Activated T-cell treated with anti-CD3 and anti-CD28 coated beads, Interleukin-2, amount 50 U/mL, for 4 hours (primary cell): ENCODE results near the gene PKNOX1. TPM values are rescaled to one million over a fixed set of nuclear protein-coding genes. Genes with fewer than 3 reads are reported as not detected.
A peak's percentile ranks its signal among the peaks of the same experiment; 100 is the strongest.
"Not testable (repeated sequence)": the region's sequence is repeated elsewhere in the genome, so short reads cannot be mapped to it uniquely, and the experiment has no call there.

ENCODE experiments used
- ATAC-seq, 2 donors: fragments of 200-7000 bp; cut with Tn5 transposase; one replicate each; pipeline ENCODE4 v1.10.0; 2021
- DNase-seq: peaks from one replicate; pipeline ENCODE4 v3.0.0-alpha.2; 2020
- H3K27me3 Mint-ChIP-seq: one replicate; pipeline ENCODE4 v1.8.0; 2021; ENCODE audit warnings: low read depth, mixed read lengths
- H3K36me3 Mint-ChIP-seq: one replicate; pipeline ENCODE4 v1.8.0; 2022; ENCODE audit warnings: mixed read lengths; ENCODE audit not compliant: insufficient read depth
- H3K4me1 Mint-ChIP-seq: one replicate; pipeline ENCODE4 v1.8.0; 2021; ENCODE audit warnings: low read depth, mixed read lengths
- H3K4me3 Mint-ChIP-seq: one replicate; pipeline ENCODE4 v1.8.0; 2021; ENCODE audit warnings: mild to moderate bottlenecking, moderate library complexity, mixed read lengths
- H3K9me3 Mint-ChIP-seq: one replicate; pipeline ENCODE4 v1.8.0; 2021; ENCODE audit warnings: mixed read lengths
- total RNA-seq, 3 donors: library from RNA; stranded (reverse); gene quantifications; one replicate each; pipeline ENCODE4 v1.2.1, GENCODE V29; 2021

PKNOX1 gene
- total RNA-seq, 3 donors from 2014 or later = 17.5 to 20.7 (median 19.9) TPM

DNA sequence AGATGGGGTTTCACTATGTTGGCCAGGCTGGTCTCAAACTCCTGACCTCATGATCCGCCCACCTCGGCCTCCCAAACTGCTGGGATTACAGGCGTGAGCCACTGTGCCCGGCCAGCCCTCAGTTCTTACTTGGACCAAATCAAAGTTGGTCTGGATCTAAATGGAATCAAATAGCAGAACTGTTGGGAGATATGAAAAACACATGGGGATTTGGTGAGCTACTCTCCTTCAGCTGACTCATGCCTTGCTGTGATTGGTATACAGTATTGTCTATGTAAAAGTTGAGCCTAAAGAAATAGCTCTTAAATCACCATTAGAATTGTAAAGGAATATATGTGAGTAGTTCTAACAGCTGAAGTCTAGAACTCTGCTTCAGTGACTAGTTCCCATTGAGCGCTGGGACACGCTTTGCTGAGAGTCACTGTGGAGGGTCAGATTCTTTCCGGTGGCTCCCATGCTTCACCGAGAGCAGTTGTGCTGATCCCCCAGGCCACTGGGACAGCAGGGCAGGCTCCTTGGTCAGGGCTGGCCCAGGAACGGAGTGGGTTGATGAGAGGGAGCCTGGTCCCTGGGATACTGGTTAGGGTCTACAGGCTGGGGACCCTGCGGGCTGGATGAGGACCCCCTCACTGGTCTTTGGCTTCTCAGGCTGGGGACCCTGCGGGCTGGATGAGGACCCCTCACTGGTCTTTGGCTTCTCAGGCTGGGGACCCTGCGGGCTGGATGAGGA lies 14.0 kb downstream of the PKNOX1 start:
- Mint-ChIP-seq H3K4me1 (peaks cover 14% of the 10 kb centered on the region), H3K36me3 (no peaks in the 10 kb centered on the region), H3K4me3 (no peak overlapping the region), H3K9me3 (no peaks in the 10 kb centered on the region), H3K27me3 (no peaks in the 10 kb centered on the region)
- DNase-seq (no peak), ATAC-seq (no peak)

DNA sequence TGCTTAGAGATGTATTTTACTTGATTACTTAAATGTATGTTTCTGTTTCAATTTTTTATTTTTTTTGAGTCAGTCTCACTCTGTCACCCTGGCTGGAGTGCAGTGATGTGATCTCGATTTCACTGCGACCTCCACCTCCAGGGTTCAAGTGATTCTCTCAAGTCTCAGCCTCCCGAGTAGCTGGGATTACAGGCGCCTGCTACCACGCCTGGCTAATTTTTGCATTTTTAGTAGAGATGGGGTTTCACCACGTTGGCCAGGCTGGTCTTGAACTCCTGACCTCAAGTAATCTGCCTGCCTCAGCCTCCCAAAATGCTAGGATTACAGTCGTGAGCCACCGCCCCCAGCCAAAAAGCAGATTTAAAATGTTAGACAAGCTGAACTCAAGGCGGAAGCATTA lies 15.0 kb downstream of the PKNOX1 start:
- H3K36me3 Mint-ChIP-seq, H3K27me3 Mint-ChIP-seq: not testable (repeated sequence)

DNA sequence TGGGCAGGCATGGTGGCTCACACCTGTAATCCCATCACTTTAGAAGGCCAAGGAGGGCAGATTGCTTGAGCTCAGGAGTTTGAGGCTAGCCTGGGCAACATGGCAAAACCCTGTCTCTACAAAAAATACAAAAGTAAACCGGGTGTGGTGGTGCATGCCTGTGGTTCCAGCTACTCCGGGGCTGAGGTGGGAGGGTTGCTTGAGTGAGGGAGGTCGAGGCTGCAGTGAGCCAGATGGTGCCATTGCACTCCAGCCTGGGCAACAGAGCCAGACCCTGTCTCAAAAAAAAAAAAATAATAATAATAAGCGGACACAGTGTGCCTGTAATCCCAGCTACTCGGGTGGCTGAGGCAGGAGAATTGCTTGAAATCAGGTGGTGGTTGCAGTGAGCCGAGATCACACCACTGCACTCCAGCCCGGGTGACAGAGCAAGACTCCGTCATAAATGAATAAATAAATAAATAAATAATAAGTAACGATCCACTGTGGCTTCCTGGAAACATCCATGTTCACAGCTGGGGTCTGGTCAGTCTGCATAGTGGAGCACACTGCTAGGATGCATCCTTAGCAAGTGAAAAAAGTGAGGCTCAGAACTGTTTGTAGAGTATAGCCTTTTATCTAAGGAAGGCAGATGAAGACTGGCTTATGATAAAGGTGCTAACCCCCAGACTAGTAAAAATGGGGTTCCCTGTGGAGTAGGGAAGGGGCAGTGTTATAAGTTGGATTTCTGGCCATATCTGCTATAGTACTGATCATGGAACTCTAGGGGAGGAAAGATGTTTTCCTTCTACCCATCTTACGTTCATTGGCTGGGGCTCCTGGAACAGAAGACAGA lies 15.7 kb downstream of the PKNOX1 start:
- no peaks in the 10 kb centered on the region for H3K36me3 Mint-ChIP-seq
- no peak for DNase-seq
- H3K9me3 Mint-ChIP-seq = no peaks in the 10 kb centered on the region
- H3K4me1 Mint-ChIP-seq = peaks cover 14% of the 10 kb centered on the region
- H3K4me3 Mint-ChIP-seq = no peak overlapping the region
- no peak for ATAC-seq
- H3K27me3 Mint-ChIP-seq = no peaks in the 10 kb centered on the region

More for the DNA sequence above, 15.0 kb downstream of the PKNOX1 start:
- not testable (repeated sequence) for H3K9me3 Mint-ChIP-seq, H3K4me3 Mint-ChIP-seq, DNase-seq, ATAC-seq
- H3K4me1 Mint-ChIP-seq = peaks cover 14% of the 10 kb centered on the region

- H3K9me3 Mint-ChIP-seq = no peaks in the 10 kb centered on the region
- ATAC-seq = no peak
- peaks cover 10% of the 10 kb centered on the region for H3K4me1 Mint-ChIP-seq
- no peaks in the 10 kb centered on the region for H3K27me3 Mint-ChIP-seq
- no peak for DNase-seq
- H3K36me3 Mint-ChIP-seq = peaks cover under 1% of the 10 kb centered on the region
- H3K4me3 Mint-ChIP-seq = no peak overlapping the region
Observed at GRCh38 chr21:42991992-42992740, 17.8 kb downstream of the PKNOX1 start.

- no peak for ATAC-seq
- H3K9me3 Mint-ChIP-seq = no peaks in the 10 kb centered on the region
- DNase-seq = no peak
- peaks cover 10% of the 10 kb centered on the region for H3K4me1 Mint-ChIP-seq
- peaks cover 9% of the 10 kb centered on the region for H3K36me3 Mint-ChIP-seq
- H3K4me3 Mint-ChIP-seq = no peak overlapping the region
- no peaks in the 10 kb centered on the region for H3K27me3 Mint-ChIP-seq
Observed at GRCh38 chr21:42993051-42993712, 18.8 kb downstream of the PKNOX1 start.

DNA sequence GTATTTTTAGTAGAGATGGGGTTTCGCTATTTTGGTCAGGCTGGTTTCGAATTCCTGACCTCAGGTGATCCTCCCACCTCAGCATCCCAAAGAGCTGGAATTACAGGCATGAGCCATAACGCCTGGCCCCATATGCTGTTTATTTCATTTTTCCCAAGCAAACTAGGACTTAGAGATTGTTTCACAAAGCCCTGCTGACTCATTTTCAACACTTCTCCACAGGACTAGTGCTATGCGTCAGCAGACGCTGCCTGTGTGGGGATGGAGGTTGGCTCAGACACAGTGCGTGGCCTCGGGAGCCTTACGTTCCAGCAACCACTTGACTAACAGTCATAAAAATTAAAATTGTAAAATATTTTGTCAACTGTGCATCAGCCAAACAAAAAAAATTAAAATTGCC lies 22.7 kb downstream of the PKNOX1 start:
- Mint-ChIP-seq H3K9me3 (peaks cover 7% of the 10 kb centered on the region), H3K4me1 (no peaks in the 10 kb centered on the region), H3K4me3 (no peak overlapping the region), H3K27me3 (no peaks in the 10 kb centered on the region), H3K36me3 (peaks cover 19% of the 10 kb centered on the region)
- no peak for DNase-seq
- peak in 1 of 2 donors; percentile 32 for ATAC-seq

DNA sequence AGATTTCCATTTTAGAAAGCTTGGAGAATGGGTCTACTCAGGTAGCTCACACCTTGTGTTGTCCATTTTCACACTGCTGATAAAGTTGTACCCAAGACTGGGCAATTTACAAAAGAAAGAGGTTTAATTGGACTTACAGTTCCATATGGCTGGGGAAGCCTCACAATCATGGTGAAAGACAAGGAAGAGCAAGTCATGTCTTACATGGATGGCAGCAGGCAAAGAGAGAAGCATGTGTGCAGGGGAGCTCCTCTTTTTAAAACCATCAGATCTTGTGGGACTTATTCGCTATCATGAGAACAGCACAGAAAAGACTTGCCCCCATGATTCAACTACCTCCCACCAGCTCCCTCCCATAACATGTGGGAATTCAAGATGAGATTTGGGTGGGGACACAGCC lies 23.6 kb downstream of the PKNOX1 start:
- H3K9me3 Mint-ChIP-seq, H3K4me1 Mint-ChIP-seq: not testable (repeated sequence)

GRCh38 chr21:42999152-42999551 lies 24.8 kb downstream of the PKNOX1 start:
- H3K4me1 Mint-ChIP-seq, DNase-seq, H3K4me3 Mint-ChIP-seq, ATAC-seq, H3K27me3 Mint-ChIP-seq, H3K9me3 Mint-ChIP-seq: not testable (repeated sequence)
- peaks cover 20% of the 10 kb centered on the region for H3K36me3 Mint-ChIP-seq

More for the DNA sequence above, 23.6 kb downstream of the PKNOX1 start:
- not testable (repeated sequence) for H3K27me3 Mint-ChIP-seq, DNase-seq, ATAC-seq, H3K4me3 Mint-ChIP-seq
- peaks cover 19% of the 10 kb centered on the region for H3K36me3 Mint-ChIP-seq

DNA sequence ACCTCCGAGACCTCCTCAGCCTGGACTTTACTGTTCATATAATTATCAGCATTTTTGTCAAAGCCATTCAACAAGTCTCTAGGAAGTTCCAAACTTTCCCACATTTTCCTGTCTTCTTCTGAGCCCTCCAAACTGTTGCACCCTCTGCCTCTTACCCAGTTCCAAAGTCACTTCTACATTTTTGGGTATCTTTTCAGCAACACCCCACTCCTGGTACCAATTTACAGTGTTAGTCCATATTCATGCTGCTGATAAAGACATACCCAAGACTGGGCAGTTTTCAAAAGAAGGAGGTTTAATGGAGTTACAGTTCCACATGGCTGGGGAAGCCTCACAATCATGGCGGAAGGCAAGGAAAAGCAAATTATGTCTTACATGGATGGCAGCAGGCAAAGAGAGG lies 25.7 kb downstream of the PKNOX1 start:
- peaks cover 25% of the 10 kb centered on the region for H3K36me3 Mint-ChIP-seq
- DNase-seq, H3K4me3 Mint-ChIP-seq, H3K27me3 Mint-ChIP-seq, H3K9me3 Mint-ChIP-seq, ATAC-seq, H3K4me1 Mint-ChIP-seq: not testable (repeated sequence)

DNA sequence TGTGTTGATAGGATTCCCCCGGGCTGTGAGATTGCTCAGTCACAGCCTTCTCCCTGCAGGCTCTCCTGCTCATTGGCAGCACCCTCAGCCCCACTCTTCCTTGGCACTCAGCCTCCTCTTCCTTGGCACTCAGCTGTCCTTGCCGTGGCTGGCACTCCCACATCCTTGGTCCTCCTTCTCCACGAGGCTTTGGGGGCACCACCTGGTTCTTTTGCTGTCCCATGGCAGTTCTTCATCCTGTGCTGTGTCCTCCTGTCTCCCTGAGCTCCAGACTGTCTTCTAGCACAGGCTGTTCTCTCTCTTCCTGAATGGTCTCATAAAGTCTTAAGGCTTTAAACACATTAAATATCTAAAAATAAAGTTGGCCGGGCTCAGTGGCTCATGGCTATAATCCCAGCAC lies 27.0 kb downstream of the PKNOX1 start:
- DNase-seq = no peak

GRCh38 chr21:43004926-43005325 lies 30.6 kb downstream of the PKNOX1 start:
- Mint-ChIP-seq H3K4me1 (no peaks in the 10 kb centered on the region), H3K9me3 (peaks cover 4% of the 10 kb centered on the region), H3K4me3 (no peak overlapping the region), H3K27me3 (no peaks in the 10 kb centered on the region), H3K36me3 (peaks cover 35% of the 10 kb centered on the region)
- DNase-seq = no peak
- ATAC-seq = no peak

More for the DNA sequence above, 27.0 kb downstream of the PKNOX1 start:
- ATAC-seq = no peak
- Mint-ChIP-seq H3K36me3 (peaks cover 33% of the 10 kb centered on the region), H3K27me3 (no peaks in the 10 kb centered on the region), H3K4me3 (no peak overlapping the region), H3K9me3 (peaks cover 7% of the 10 kb centered on the region), H3K4me1 (no peaks in the 10 kb centered on the region)

DNA sequence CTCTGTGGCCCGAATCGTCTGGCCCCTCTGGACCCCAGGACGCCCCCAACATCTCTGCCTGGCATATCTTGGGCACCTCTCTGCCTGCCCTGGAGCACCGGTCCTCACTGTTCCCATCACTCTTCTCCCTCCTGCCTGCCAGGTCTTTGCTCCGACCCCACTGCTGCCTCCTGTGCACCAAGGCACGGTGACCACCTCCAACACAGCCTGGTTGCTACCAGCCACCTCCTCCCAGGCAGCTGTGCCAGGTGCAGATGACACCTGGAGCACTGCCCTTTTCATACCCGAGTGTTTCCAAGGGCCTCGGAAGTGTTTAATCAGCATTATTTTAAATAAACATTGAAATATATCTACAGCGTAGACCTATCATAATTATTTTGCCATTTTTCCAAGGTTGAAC lies 31.3 kb downstream of the PKNOX1 start:
- no peak for DNase-seq
- Mint-ChIP-seq H3K9me3 (no peaks in the 10 kb centered on the region), H3K4me3 (no peak overlapping the region), H3K36me3 (peaks cover 32% of the 10 kb centered on the region), H3K27me3 (no peaks in the 10 kb centered on the region), H3K4me1 (no peaks in the 10 kb centered on the region)
- no peak for ATAC-seq

DNA sequence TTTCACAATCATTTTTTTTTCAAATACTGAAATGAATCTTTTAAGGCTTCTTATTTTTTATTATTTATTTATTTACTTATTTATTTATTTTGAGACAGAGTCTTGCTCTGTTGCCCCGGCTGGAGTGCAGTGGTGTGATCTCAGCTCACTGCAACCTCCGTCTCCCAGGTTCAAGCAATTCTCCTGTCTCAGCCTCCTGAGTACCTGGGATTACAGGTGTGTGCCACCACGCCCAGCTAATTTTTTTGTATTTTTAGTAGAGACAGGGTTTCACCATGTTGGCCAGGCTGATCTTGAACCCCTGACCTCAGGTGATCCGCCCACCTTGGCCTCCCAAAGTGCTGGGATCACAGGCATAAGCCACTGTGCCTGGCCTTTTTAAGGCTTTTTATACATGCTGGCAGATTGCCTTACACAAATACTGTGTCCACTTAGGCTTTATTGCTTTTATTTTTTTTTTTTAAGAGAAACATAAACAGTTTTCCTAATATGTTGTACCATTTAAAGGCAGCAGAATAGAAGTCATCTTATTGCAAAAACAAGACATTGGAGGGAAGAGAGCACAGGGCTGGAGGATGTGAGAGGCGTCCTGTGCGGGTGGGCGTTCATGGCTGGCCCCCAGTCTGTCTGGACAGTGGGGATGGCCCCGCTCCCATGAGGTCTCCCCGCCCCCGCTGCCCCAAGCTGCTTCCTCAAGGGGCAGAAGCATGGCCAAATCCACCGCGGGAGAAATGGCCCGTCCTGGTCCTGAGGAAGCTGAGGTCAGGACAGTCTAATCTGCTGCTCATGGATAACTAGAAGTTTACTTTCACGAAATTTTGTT lies 31.9 kb downstream of the PKNOX1 start:
- not testable (repeated sequence) for H3K27me3 Mint-ChIP-seq, ATAC-seq

More for the DNA sequence above, 31.9 kb downstream of the PKNOX1 start:
- not testable (repeated sequence) for H3K9me3 Mint-ChIP-seq, H3K4me3 Mint-ChIP-seq, DNase-seq, H3K4me1 Mint-ChIP-seq
- H3K36me3 Mint-ChIP-seq = peaks cover 31% of the 10 kb centered on the region
